Stomach (tissue), 4 donors: Measurements from ENCODE around the gene NRP1.

Experiments used
- POLR2A ChIP-seq, 4 donors: fragments of 450-650 bp; IDR thresholded peaks; one replicate each; pipeline ENCODE4 v1.6.1; 2016; ENCODE audit warnings: antibody characterized with exemption in 4 of 4, control low read depth in 2 of 4, mild to moderate bottlenecking in 1 of 4, moderate library complexity in 1 of 4
- TF ChIP-seq, protein P1 (sequence below), 7 experiments: fragments of 450-650 bp in 4 of 7; fragments of 200-600 bp in 3 of 7; sonication (generic) in 3 of 7; IDR thresholded peaks; one replicate each; pipeline ENCODE4 v1.5.1; 2016 to 2019; ENCODE audit warnings: antibody characterized with exemption in 7 of 7, control low read depth in 2 of 7, mild to moderate bottlenecking in 1 of 7

DNA sequence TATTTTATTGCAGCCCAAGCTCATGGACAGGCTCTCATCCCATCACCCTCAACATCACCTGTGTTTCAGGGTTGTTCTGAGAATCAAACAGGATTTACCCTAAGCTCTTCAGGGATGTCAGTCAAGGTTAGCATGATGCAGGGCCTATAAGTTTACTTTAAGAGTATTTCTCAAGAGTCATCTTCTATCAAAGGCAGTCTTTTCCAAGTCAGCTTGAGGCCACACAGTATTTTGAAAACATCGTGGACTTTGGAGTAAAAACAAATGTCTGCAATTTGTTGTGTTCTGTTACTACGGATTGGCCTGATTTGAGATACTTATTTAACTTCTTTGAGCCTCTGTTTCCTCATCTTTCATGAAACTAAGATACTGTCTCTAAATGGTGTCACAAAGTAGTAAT lies 42.0 kb upstream of the NRP1 start:
- TF ChIP-seq, protein P1, sequence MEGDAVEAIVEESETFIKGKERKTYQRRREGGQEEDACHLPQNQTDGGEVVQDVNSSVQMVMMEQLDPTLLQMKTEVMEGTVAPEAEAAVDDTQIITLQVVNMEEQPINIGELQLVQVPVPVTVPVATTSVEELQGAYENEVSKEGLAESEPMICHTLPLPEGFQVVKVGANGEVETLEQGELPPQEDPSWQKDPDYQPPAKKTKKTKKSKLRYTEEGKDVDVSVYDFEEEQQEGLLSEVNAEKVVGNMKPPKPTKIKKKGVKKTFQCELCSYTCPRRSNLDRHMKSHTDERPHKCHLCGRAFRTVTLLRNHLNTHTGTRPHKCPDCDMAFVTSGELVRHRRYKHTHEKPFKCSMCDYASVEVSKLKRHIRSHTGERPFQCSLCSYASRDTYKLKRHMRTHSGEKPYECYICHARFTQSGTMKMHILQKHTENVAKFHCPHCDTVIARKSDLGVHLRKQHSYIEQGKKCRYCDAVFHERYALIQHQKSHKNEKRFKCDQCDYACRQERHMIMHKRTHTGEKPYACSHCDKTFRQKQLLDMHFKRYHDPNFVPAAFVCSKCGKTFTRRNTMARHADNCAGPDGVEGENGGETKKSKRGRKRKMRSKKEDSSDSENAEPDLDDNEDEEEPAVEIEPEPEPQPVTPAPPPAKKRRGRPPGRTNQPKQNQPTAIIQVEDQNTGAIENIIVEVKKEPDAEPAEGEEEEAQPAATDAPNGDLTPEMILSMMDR (IDR thresholded peaks at IDR 0.05): no peak
- no peak for TF ChIP-seq POLR2A (IDR thresholded peaks at IDR 0.05)
